Endodermal cell (in vitro differentiated cells): Measurements from ENCODE around the gene SIK2. TPM values are rescaled to one million over a fixed set of nuclear protein-coding genes. Genes with fewer than 3 reads are reported as not detected.

Experiments
- DNase-seq: peaks from one replicate; pipeline ENCODE4 v3.0.0-alpha.2; 2017
- H3K27ac ChIP-seq: 2 replicates; pipeline ENCODE4 v1.5.1; 2013; ENCODE audit warnings: mild to moderate bottlenecking, low read depth, low read length, moderate library complexity
- H3K27me3 ChIP-seq: 2 replicates; pipeline ENCODE4 v1.6.1; 2013; ENCODE audit warnings: mild to moderate bottlenecking, low read length, moderate library complexity; ENCODE audit not compliant: insufficient read depth, control insufficient read depth, poor library complexity, severe bottlenecking
- H3K36me3 ChIP-seq: 2 replicates; pipeline ENCODE4 v1.7.0; 2013; ENCODE audit warnings: mild to moderate bottlenecking, low read length, moderate library complexity; ENCODE audit not compliant: control insufficient read depth, insufficient read depth
- H3K4me1 ChIP-seq: one replicate; pipeline ENCODE4 v1.7.0; 2013; ENCODE audit warnings: low read length; ENCODE audit not compliant: control insufficient read depth, insufficient read depth
- H3K4me3 ChIP-seq: 2 replicates; pipeline ENCODE4 v1.5.1; 2013; ENCODE audit warnings: mild to moderate bottlenecking, low read length, moderate library complexity
- H3K9ac ChIP-seq: 2 replicates; pipeline ENCODE4 v1.6.1; 2013; ENCODE audit warnings: mild to moderate bottlenecking, low read length, moderate library complexity; ENCODE audit not compliant: poor library complexity, severe bottlenecking; ENCODE audit errors: extremely low read depth
- H3K9me3 ChIP-seq: 2 replicates; pipeline ENCODE4 v1.6.1; 2013; ENCODE audit warnings: mild to moderate bottlenecking, low read length, moderate library complexity; ENCODE audit not compliant: control insufficient read depth
- H3K27ac Mint-ChIP-seq: 2 replicates; pipeline ENCODE4 v1.8.0; 2020; ENCODE audit warnings: mixed read lengths
- H3K27me3 Mint-ChIP-seq: 2 replicates; pipeline ENCODE4 v1.8.0; 2021; ENCODE audit warnings: mild to moderate bottlenecking, mixed read lengths; ENCODE audit not compliant: insufficient read depth
- H3K36me3 Mint-ChIP-seq: 2 replicates; pipeline ENCODE4 v1.8.0; 2020; ENCODE audit warnings: low read depth, mixed read lengths
- H3K4me1 Mint-ChIP-seq: 2 replicates; pipeline ENCODE4 v1.8.0; 2020; ENCODE audit warnings: mixed read lengths
- H3K4me3 Mint-ChIP-seq: 2 replicates; pipeline ENCODE4 v1.8.0; 2020; ENCODE audit warnings: mild to moderate bottlenecking, moderate library complexity, mixed read lengths
- H3K9me3 Mint-ChIP-seq: 2 replicates; pipeline ENCODE4 v1.8.0; 2020; ENCODE audit warnings: mild to moderate bottlenecking, mixed read lengths
- WGBS, 2 experiments: methylation state at CpG; one replicate each; pipeline versions ENCODE4 v1.1.5 to v1.1.7; 2013; ENCODE audit warnings: missing lambda C conversion rate in 2 of 2, mixed read lengths in 1 of 2; ENCODE audit not compliant: insufficient coverage in 1 of 2, insufficient read length in 1 of 2; 5-methylcytosine and 5-hydroxymethylcytosine counted together
- total RNA-seq, 2 donors: library from RNA; stranded (reverse); fragmentation: NEBNext Ultra II Directional in 1 of 2; extraction: Animal tissue kit (Norgen Biotek cat#: 25700) in 1 of 2; gene quantifications; 2 replicates in 1 of 2; 3 replicates in 1 of 2; pipeline ENCODE4 v1.2.1, GENCODE V29; 2021
- TF ChIP-seq, protein P1 (sequence below): fragments of 200-600 bp; sonication (generic); conservative IDR thresholded peaks from 2 replicates; pipeline ENCODE4 v1.5.0; 2021; ENCODE audit warnings: antibody characterized with exemption, mild to moderate bottlenecking

Gene SIK2
- total RNA-seq, 2 donors from 2014 or later: 13.2 to 13.4 TPM

DNA sequence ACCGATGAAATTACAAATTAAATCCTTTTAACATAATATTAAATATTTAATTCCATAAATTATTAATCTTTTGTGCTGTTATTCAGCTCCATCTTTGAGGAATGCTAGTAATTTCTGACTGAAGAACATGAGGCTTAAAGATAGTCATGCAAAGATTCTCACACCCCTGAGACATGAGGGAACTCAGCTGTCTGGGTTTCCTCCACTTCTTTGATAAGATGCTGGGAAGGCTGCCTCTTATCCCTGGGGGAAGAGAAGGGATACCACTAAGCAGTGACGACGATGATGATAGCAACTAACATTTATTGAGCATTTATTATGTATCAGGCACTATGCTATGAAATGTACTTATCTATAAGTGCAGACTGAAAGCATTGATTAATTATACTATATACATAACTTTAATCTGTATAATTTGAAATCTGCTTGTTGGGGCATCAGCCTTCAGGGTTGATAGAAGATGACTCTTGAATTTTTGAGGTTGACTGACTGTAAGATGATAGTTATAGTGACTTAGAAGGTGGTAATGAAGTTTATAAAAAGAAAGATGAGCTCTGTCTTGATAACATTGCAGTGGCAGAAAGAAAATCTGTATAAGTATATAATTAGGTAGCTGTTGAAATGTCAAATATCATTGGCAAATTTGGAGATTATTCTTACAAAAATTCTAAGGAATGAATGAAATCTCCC, 78.4 kb downstream of the SIK2 start:
- Histone ChIP-seq H3K4me1 (no peaks in the 10 kb centered on the region), H3K27me3 (no peaks in the 10 kb centered on the region), H3K4me3 (no peak overlapping the region), H3K27ac (no peak overlapping the region), H3K9me3 (peaks cover 3% of the 10 kb centered on the region), H3K36me3 (peaks cover 5% of the 10 kb centered on the region), H3K9ac (no peak overlapping the region)
- Mint-ChIP-seq H3K9me3 (no peaks in the 10 kb centered on the region), H3K4me3 (no peak overlapping the region), H3K27me3 (no peaks in the 10 kb centered on the region), H3K4me1 (no peaks in the 10 kb centered on the region), H3K27ac (no peak overlapping the region), H3K36me3 (peaks cover 15% of the 10 kb centered on the region)
- WGBS, 2 experiments: 100% methylated on average over 2 of the region's 3 CpGs; no CpG with 5 or more reads in 1 of the 2 experiments
- DNase-seq: no peak
- TF ChIP-seq, protein P1, sequence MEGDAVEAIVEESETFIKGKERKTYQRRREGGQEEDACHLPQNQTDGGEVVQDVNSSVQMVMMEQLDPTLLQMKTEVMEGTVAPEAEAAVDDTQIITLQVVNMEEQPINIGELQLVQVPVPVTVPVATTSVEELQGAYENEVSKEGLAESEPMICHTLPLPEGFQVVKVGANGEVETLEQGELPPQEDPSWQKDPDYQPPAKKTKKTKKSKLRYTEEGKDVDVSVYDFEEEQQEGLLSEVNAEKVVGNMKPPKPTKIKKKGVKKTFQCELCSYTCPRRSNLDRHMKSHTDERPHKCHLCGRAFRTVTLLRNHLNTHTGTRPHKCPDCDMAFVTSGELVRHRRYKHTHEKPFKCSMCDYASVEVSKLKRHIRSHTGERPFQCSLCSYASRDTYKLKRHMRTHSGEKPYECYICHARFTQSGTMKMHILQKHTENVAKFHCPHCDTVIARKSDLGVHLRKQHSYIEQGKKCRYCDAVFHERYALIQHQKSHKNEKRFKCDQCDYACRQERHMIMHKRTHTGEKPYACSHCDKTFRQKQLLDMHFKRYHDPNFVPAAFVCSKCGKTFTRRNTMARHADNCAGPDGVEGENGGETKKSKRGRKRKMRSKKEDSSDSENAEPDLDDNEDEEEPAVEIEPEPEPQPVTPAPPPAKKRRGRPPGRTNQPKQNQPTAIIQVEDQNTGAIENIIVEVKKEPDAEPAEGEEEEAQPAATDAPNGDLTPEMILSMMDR: no peak

DNA sequence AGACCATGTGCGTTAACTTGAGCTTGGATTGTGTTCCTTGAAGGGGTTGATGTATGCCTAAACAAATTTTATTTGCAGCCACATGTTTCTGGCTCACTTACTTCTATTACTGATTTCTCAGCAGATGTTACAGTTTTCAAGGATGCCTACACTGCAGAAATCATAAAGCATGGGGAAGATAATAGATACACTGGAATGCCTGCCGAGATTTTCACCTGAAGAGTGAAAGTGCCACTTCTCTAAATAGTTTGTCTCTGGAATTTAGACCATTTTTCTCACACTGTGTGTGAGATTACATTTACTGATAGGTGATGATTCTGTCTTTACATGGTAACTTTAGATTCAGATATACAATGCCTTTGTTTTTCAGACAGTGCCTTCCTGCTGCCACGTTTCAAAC, 81.6 kb downstream of the SIK2 start:
- Mint-ChIP-seq H3K36me3 (peaks cover 16% of the 10 kb centered on the region), H3K27ac (no peak overlapping the region), H3K4me3 (no peak overlapping the region), H3K9me3 (no peaks in the 10 kb centered on the region), H3K27me3 (no peaks in the 10 kb centered on the region), H3K4me1 (no peaks in the 10 kb centered on the region)
- TF ChIP-seq, protein P1: no peak
- no peaks in the 10 kb centered on the region for H3K4me1 ChIP-seq
- no peak overlapping the region for H3K4me3 ChIP-seq
- H3K36me3 ChIP-seq: peaks cover 7% of the 10 kb centered on the region
- no peaks in the 10 kb centered on the region for H3K9me3 ChIP-seq
- no peaks in the 10 kb centered on the region for H3K27me3 ChIP-seq
- no peak for DNase-seq
- 89 to 100% methylated on average over 1 to 3 of the region's 3 CpGs for WGBS, 2 experiments
- H3K27ac ChIP-seq: no peak overlapping the region
- H3K9ac ChIP-seq: no peak overlapping the region

DNA sequence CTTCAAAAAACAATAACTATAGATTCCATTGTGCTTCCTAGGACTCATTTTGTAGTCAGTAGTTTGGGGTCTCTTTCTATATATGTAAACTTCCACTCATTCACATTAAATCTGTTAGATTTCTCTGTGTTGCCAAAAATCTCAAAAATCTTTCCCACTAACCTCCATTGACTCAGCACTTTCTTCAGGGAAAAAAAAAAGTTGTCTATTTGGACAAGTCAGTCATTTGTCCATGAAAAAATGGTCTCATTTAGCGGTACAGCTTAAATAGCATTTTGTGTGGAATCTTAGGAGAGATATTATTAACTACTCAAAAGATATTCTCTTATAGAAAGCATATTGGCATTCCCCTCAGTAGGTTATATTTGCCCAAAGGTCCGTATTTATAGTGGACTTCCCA, 82.0 kb downstream of the SIK2 start:
- Mint-ChIP-seq H3K4me3 (no peak overlapping the region), H3K36me3 (peaks cover 16% of the 10 kb centered on the region), H3K4me1 (no peaks in the 10 kb centered on the region), H3K27me3 (no peaks in the 10 kb centered on the region), H3K27ac (no peak overlapping the region), H3K9me3 (no peaks in the 10 kb centered on the region)
- DNase-seq: no peak
- TF ChIP-seq, protein P1: no peak
- Histone ChIP-seq H3K9me3 (no peaks in the 10 kb centered on the region), H3K4me1 (no peaks in the 10 kb centered on the region), H3K9ac (no peak overlapping the region), H3K4me3 (no peak overlapping the region), H3K27me3 (no peaks in the 10 kb centered on the region), H3K27ac (no peak overlapping the region), H3K36me3 (peaks cover 8% of the 10 kb centered on the region)
- WGBS, 2 experiments: 92 to 100% methylated on average over 1 to 2 of the region's 2 CpGs
